Measurements from ENCODE around the gene UBAP2.

DNA sequence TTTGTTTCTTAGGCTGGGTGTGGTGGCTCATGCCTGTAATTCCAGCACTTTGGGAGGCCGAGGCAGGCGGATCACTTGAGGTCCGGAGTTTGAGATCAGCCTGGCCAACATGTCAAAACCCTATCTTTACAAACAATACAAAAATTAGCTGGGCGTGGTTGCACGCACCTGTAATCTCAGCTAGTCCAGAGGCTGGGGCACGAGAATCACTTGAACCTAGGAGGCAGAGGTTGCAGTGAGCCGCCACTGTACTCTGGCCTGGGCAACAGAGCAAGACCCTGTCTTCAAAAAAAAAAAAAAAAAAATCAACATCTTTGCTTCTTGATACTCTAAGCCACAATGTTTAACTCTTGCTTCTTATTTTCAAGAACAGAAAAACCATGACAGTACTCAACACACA lies 16.1 kb downstream of the UBAP2 start:
- TF ChIP-seq CTCF (IDR thresholded peaks at IDR 0.05; ENCODE audit: insufficient read depth, low read length, poor library complexity, severe bottlenecking) (no peak), EZH2phosphoT487 (conservative IDR thresholded peaks at IDR 0.05; ENCODE audit: low read length) (no peak)
